Right lobe of liver (tissue), 6 donors: ENCODE measurements around the gene ARSB. TPM values are rescaled to one million over a fixed set of nuclear protein-coding genes. Genes with fewer than 3 reads are reported as not detected.
A peak's percentile ranks its signal among the peaks of the same experiment; 100 is the strongest.

Experiments
- ATAC-seq, 4 donors: fragments of 200-7000 bp; cut with Tn5 transposase; one replicate each; pipeline ENCODE4 v1.9.1; 2020; ENCODE audit warnings: mild to moderate bottlenecking in 4 of 4, moderate library complexity in 4 of 4
- DNase-seq, 3 donors: peaks; one replicate each; pipeline ENCODE4 v3.0.0-alpha.2; 2020
- H3K27ac ChIP-seq, 3 donors: fragments of 200-600 bp; one replicate each; pipeline ENCODE4 v1.8.0; 2022
- H3K27me3 ChIP-seq, 2 donors: fragments of 200-600 bp; one replicate each; pipeline ENCODE4 v1.8.0; 2022
- H3K36me3 ChIP-seq, 4 donors: fragments of 200-600 bp; sonication (generic) in 1 of 4; one replicate each; pipeline versions ENCODE4 v1.5.1 to v1.8.0; 2017 to 2022; ENCODE audit warnings: control low read depth in 1 of 4
- H3K4me1 ChIP-seq, 4 donors: fragments of 200-600 bp; sonication (generic) in 1 of 4; one replicate each; pipeline versions ENCODE4 v1.5.1 to v1.8.0; 2017 to 2022; ENCODE audit warnings: control low read depth in 1 of 4
- H3K4me3 ChIP-seq, 3 donors: fragments of 200-600 bp; one replicate each; pipeline ENCODE4 v1.8.0; 2022
- H3K9me3 ChIP-seq, 4 donors: fragments of 200-600 bp; sonication (generic) in 1 of 4; one replicate each; pipeline versions ENCODE4 v1.5.1 to v1.8.0; 2017 to 2022; ENCODE audit warnings: control low read depth in 1 of 4
- POLR2A ChIP-seq: fragments of 450-650 bp; IDR thresholded peaks from one replicate; pipeline ENCODE4 v1.6.1; 2017; ENCODE audit warnings: antibody characterized with exemption, mild to moderate bottlenecking
- WGBS: methylation state at CpG from one replicate; pipeline ENCODE4 v1.1.6; 2018; ENCODE audit warnings: low coverage, low lambda C conversion rate; ENCODE audit not compliant: insufficient coverage; ENCODE audit errors: missing lambda C conversion rate; 5-methylcytosine and 5-hydroxymethylcytosine counted together
- intact Hi-C, 2 donors: fragments of 100-400 bp; cut with DNase I; formaldehyde crosslinking; loops; one replicate each; pipeline versions ENCODE4 v1.11.2 to v1.14.1; 2022
- total RNA-seq, 6 experiments: library from RNA; depleted of rRNA in 2 of 6; stranded (reverse); fragments of >200 nt in 2 of 6; fragmentation: NEBNext Ultra II Directional in 3 of 6; extraction: Animal tissue kit (Norgen Biotek cat#: 25700) in 3 of 6; gene quantifications; one replicate each; pipeline versions ENCODE4 v1.1.0 to v1.2.4, GENCODE V29; 2016 to 2023
- TF ChIP-seq, protein P1 (sequence below), 4 donors: fragments of 200-600 bp in 3 of 4; fragments of 450-650 bp in 1 of 4; IDR thresholded peaks; one replicate each; pipeline versions ENCODE4 v1.5.1 to v1.8.0; 2016 to 2022; ENCODE audit warnings: antibody characterized with exemption in 4 of 4, mild to moderate bottlenecking in 2 of 4
- donor health status: DM: no; HTN: yes; CAD: no.
- donor health status: DM: no; HTN: no; CAD: no.
- donor health status: DM: no; HTN: no; CAD: no.
- donor health status: DM: no; HTN: yes; CAD: no.
- donor health status: DM: no; HTN: yes; CAD: no.

ARSB gene
- total RNA-seq, 6 experiments from 2014 or later = 5.0 to 11.7 (median 8.7) TPM

DNA sequence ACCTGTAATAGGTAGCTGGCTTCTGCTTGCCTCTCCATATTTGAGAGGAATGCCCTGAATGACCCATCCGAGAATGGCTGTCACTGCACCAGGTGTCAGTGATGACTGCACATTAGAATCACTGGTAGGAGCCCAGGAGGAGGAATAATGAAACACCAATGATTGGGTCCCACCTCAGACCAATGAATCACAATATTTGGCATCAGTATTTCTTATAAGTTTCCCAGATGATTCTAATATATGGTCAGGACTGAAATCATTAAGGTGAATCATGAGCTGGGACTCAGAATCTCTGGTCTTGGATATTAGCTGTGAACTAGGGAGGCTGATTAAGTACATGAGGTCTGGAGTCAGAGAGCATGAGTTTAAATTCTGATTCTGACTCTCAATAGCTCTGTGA, 23.4 kb downstream of the ARSB start:
- WGBS = 83% methylated on average over 1 of the region's 1 CpG
- intact Hi-C loops = no loop called here
- Histone ChIP-seq H3K4me1 (peaks cover 0 to 6% (median 0%) of the 10 kb centered on the region in 4 donors), H3K27me3 (no peaks in the 10 kb centered on the region), H3K36me3 (peaks cover 0 to 8% (median 0%) of the 10 kb centered on the region in 4 donors), H3K9me3 (no peaks in the 10 kb centered on the region), H3K27ac (no peak overlapping the region), H3K4me3 (no peak overlapping the region)
- DNase-seq (no peak), ATAC-seq (no peak)
- no peak for TF ChIP-seq POLR2A
- TF ChIP-seq, protein P1, sequence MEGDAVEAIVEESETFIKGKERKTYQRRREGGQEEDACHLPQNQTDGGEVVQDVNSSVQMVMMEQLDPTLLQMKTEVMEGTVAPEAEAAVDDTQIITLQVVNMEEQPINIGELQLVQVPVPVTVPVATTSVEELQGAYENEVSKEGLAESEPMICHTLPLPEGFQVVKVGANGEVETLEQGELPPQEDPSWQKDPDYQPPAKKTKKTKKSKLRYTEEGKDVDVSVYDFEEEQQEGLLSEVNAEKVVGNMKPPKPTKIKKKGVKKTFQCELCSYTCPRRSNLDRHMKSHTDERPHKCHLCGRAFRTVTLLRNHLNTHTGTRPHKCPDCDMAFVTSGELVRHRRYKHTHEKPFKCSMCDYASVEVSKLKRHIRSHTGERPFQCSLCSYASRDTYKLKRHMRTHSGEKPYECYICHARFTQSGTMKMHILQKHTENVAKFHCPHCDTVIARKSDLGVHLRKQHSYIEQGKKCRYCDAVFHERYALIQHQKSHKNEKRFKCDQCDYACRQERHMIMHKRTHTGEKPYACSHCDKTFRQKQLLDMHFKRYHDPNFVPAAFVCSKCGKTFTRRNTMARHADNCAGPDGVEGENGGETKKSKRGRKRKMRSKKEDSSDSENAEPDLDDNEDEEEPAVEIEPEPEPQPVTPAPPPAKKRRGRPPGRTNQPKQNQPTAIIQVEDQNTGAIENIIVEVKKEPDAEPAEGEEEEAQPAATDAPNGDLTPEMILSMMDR (IDR thresholded peaks at IDR 0.05) = no peak

DNA sequence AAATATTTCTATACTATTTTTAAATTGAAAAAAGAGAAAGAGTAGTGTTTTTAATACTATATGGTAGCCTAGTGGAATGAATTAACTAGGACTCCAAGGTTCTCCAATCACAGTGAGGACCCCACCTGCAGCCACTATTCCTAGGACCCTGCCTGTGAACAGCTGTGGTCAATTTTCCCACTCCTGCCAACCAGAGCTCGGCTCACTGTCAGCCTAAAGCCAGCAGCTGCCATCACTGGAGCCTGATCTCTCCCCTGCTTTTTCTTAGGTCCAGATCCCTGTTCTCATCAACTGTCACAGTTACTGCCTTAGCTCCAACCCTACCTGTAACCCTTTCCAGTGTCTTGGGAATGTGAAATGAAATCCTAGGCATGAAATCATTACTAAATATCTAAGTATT, 25.3 kb downstream of the ARSB start:
- H3K4me1 ChIP-seq = peaks cover 0 to 6% (median 0%) of the 10 kb centered on the region in 4 donors
- no peaks in the 10 kb centered on the region for H3K9me3 ChIP-seq
- TF ChIP-seq POLR2A = no peak
- TF ChIP-seq, protein P1 (IDR thresholded peaks at IDR 0.05) = no peak
- H3K27me3 ChIP-seq = no peaks in the 10 kb centered on the region
- H3K36me3 ChIP-seq = peaks cover 0 to 8% (median 0%) of the 10 kb centered on the region in 4 donors
- no CpG with 5 or more reads among the region's 1 CpG for WGBS
- ATAC-seq (no peak), DNase-seq (no peak)
- no peak overlapping the region for H3K27ac ChIP-seq
- intact Hi-C loops = no loop called here
- H3K4me3 ChIP-seq = no peak overlapping the region

- intact Hi-C loops = no loop called here
- peaks cover 0 to 4% (median 0%) of the 10 kb centered on the region in 4 donors for H3K36me3 ChIP-seq
- H3K27me3 ChIP-seq = no peaks in the 10 kb centered on the region
- no peak overlapping the region for H3K27ac ChIP-seq
- TF ChIP-seq, protein P1 (IDR thresholded peaks at IDR 0.05) = no peak
- TF ChIP-seq POLR2A = no peak
- DNase-seq = no peak
- ATAC-seq = peak in 2 of 4 donors; percentile 39 to 72
- no peak overlapping the region for H3K4me3 ChIP-seq
- 83% methylated on average over 3 of the region's 3 CpGs for WGBS
- H3K4me1 ChIP-seq = peaks cover 0 to 6% (median 0%) of the 10 kb centered on the region in 4 donors
- no peaks in the 10 kb centered on the region for H3K9me3 ChIP-seq
These were observed 26.3 kb downstream of the ARSB start for GRCh38 chr5:78958672-78959445.

- Histone ChIP-seq H3K27me3 (no peaks in the 10 kb centered on the region), H3K9me3 (no peaks in the 10 kb centered on the region), H3K27ac (no peak overlapping the region), H3K4me3 (no peak overlapping the region), H3K4me1 (peaks cover 0 to 6% (median 0%) of the 10 kb centered on the region in 4 donors), H3K36me3 (no peaks in the 10 kb centered on the region)
- intact Hi-C loops = no loop called here
- WGBS = 81% methylated on average over 1 of the region's 1 CpG
- ATAC-seq (no peak), DNase-seq (no peak)
- TF ChIP-seq, protein P1 (IDR thresholded peaks at IDR 0.05) = no peak
- TF ChIP-seq POLR2A = no peak
These were observed 28.2 kb downstream of the ARSB start for GRCh38 chr5:78956901-78957300.
